HG03558 (cell line): ENCODE data around the gene NADK2.

Experiments
- ATAC-seq: cut with Tn5 transposase; IDR thresholded peaks from one replicate; pipeline ENCODE4 v1.9.1; 2021; ENCODE audit warnings: moderate number of reproducible peaks; ENCODE audit not compliant: unreplicated experiment; ENCODE audit errors: extremely low read depth

Gene NADK2

DNA sequence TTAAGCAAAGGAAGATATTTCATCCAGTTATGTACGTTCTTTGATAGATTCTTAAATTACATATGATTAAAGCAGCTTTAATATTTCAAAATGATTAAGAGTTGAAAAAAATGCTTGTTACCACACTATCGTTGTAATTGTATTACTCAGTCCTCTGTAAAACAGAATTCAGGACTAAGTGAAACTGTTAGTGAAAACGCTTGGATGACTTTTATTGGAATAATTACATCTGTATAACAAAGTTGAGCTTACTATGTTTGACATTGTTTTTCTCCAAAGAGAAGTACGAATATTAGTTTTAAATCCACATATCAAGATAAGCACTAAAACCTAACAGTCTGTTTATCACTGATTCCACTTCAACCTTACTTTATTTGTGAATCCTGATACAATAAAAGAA, 8.7 kb upstream of the NADK2 start:
- no peak for ATAC-seq

DNA sequence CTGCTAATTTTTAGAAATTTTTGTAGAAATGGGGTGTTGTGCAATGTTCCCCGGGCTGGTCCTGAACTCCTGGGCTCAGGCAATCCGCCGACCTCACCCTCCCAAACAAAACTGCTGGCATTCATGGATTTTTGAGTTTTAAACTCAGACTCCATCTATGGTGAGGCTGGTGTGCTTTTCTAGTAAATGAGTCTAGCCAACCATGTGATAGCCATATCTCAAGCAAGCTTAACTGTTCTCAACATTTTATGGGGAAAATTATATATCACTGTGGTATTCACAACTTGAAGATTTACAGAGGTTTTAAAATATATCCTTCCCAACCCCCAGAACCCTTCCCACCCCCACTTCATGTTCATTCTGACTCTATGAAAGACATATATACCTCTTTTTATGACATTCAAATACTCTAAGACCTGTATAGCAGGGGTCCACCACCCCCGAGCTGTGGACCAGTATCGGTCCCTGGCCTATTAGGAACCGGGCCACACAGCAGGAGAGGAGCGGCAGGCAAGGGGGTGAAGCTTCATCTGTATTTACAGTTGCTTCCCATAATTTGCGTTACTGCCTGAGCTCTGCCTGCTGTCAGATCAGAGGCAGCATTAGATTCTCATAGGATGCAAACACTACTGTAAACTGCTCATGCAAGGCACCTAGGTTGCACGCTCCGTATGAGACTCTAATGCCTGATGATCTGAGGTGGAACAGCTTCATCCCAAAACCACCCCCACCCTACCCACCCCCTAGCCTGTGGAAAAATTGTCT, 4.5 kb upstream of the NADK2 start:
- ATAC-seq = no peak

DNA sequence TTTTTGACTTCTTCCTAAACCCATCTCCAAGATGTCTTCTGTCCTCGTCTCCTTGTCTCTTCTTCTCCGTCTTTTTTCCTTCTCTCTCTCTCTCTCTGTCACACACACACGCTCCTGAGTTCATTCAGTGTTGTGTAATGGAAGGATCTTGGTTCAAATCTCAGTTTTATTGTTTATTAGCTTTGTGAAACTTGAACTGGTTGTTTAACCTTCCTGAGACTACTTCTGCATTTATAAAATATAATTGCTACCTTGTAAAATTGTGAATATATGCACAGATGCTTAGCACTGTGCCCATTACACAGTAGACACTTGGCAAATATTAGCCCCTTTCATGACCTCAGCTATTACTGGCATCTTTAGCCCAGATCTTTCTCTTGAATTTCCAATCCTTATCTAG, 2.4 kb upstream of the NADK2 start:
- no peak for ATAC-seq

DNA sequence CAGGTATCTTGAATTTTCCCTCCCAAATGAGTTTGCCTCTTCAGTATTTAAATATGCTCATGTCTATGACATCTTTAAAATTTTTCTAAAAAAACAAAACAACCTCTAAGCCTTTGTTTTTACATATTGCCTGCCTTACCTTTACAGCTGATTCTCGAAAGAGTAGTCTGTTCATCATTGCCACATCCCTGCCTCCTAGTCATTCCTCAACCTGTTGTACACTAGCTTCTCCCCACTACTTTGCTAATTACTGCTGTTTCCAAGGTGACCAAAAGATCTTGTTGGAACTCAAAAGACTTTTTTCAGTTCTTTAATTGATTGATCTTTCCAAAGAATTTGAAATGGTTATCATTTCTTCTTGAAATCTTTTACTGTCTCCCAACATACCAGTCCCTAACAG, 1.9 kb upstream of the NADK2 start:
- no peak for ATAC-seq

DNA sequence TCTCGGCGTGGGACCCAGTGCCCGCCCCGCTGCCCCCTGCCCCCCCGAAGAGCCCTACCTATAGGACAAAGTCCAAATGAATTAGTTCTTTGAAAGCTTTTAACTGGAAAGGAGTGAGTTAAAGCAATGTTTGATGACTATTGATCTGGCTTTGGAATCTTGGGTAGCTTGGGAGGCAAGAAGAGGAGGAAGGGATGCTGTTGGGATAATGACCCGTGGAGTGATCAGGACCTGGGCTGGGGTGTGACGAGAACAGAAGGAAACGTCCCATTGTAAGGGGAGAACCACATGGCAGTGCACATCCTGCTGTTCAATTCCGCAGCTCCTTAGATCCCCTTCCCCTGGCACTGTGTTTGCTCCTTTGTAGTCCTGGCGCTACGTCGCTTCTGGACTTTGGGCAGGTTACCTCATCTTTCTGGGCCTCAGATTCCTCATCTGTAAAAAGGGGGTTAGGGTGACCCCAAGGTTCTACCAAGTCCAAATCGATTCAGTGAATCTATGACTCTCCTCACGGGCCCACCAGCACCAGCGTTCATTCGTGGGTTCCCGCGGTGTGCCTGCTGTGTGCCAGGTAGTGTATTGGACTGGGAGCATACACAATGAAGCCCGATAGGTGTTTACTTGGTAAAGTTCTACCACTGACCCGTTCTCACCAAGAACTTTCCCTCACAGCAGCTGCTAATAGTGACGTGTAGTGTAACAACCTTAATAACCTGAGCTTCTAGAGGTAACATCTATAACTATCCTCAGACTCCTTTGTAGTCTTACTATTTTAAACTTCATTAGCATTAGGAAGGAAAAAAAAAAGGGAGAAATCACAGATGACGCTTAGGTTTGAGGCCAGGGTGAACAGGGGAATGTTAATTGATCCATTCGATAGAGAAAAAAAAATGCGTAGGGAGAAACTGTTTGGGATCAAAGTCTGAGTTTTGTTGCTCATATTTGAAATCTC, 1.1 kb upstream of the NADK2 start:
- no peak for ATAC-seq

DNA sequence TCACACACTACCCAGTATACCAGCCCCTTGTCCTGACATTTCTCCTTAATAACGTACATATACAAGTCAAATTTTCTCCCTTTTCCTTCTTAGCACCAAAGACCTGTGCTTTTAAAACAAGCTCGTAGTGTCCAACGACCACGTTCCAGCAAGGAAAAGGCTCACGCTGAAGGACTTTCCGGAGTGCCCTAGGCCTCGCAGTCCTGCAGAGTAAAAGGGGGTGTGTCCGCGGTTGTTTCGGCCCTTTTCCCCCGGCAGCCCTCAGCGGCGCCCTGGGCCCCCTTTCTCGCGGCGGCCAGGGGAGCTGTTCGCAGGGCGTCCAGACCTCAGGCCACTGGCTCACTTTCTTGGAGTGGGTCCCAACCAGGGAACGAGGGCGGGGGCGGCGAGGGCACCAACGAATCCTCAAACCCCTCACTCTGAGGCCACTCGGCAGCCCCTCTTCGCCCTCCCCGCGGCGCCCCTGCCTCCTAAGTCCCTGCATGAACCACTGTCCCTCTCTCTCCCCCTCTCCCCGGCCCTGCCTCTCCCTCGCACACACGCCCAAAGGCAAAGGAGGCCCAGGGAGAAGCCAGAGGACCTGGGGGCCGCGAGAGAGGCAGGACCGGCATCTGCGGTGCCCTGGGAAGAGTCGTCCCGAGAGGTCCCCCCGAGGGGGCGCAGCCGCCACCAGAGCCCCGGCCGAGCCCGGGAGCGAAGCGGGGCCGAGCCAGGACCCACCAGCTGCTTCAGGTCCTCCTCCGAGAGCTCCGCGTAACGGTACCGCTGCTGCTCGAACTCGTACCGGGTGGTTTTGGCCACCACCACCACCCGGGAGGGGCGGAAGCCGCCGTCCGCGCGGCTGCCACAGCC, 720 bp downstream of the NADK2 start:
- ATAC-seq = no peak

DNA sequence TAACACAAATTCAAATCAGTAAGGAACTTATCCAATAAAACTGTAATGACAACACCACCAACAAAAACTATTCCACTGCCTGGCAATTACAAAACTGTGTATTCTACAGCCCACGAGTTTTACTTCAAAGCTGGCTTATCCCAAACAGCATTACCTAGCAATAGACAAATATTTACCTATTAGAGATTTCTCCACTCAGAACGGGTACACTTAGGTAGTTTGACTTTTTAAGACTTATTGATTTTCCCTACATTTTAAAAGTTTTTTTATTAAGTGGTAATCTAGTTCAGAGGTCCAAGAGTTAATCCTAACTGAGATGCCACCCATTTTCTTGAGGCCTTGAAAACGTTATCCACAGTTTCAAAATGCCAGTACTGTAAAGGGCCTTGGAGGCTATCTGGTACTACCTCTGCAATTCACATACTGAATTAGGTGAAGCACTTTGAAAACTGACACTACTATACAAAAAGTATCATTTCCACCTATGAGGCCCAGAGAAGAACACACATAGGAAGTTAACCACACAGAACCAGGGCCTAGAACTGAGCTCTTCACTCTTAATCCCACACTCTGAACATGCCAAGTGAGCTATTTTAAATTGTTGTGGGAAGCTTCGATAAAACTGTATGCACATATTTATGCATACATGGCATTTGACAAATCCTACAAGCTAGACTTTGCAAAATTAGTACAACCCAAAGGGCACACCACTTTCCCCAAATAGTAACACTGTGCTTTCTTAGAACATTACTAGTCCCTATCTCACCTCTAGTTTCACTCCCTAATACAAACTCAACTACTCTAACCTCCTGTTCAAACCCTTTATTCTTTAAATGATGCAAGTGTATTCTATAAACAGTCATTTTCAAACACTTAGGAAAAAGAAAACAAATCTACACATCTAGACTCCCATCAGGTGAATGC, 2.1 kb downstream of the NADK2 start:
- ATAC-seq = no peak

DNA sequence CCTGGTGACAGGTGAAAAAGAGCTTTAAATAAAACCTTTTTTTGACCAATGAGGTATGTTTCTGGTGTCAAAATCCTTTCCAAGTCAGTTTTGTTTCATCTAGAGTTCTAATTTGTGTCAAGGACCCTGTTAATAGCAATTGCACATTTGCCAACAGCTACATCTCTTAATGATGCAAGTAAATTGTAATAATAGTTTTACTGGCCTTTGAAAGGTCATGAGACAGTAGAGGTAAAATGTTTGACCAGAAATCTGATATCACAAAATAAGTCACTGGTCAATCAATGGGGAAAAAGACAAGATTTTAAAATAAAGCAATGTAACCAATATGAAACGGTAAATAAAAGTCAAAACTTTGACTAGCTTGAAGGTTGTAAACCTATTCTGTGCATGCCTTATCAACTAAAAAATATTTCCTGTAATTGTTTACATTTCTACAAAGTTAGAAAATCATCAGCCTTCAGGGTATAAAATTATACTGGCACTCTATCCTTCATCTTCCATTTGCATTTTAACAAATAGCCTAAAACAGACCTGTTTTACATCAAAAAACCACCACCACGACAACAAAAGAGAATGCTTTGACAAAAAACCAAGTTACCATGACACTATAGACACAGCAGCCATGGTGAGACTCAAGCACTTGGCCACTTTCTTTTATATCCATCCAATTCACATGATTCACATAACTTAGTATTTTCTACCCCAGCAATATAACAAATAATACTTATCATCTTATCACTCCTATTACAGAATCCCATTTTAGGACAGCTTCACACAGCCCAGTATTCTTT, 3.0 kb downstream of the NADK2 start:
- no peak for ATAC-seq

DNA sequence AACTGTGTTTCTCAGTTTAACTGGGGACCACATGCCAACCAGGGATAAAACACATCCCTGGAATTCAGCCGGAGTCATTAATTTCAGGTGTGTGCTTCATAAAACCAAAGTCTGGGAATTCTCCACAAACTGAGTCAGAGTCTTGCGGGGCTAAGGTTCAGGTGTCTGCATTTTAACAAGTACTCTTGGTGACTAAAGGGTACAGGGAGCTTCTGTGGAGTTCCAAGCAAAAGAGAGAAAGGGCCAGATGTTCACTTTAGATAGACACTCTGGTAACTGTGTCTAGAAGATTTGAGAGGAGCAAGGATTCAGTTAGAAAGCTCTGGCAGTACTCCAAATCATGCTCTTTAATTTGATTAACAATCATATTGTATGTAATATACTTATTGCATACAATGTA, 4.0 kb downstream of the NADK2 start:
- ATAC-seq = no peak

DNA sequence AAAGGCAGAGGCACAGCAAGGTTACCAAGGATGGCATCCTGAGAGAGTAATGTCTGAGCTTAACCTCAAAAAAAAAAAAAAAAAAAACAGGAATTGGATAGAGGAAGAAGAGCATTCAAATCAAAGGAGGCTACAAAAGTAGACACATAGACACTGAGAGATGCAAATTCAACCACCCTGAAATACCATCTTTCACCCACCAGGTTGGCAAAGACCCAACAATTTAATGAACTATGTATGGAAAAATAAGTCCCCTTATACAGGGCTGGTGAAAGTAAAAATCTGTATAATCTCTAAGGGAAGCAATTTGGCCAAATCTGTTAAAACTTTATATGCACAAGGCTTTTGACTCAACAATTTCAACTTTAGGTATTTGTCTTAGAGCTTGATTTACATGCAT, 4.9 kb downstream of the NADK2 start:
- no peak for ATAC-seq

DNA sequence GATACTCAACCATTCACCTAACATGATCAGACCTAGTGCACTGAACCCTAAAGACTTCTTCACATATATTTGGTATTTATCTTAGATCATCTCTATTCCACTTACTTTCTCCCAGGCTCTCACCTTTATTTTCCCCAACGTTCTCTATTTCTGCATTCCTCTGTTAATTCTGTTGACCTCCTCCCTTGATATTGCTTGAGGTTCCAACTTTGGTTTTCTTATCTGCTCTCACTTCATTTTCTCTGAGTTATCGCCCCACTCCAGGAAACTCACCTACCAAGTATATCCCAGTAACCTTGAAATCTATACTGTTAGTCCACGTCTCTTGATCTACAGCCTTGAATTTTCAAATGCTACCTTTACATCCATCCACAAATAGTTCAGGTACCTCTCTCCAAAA, 9.2 kb downstream of the NADK2 start:
- no peak for ATAC-seq

DNA sequence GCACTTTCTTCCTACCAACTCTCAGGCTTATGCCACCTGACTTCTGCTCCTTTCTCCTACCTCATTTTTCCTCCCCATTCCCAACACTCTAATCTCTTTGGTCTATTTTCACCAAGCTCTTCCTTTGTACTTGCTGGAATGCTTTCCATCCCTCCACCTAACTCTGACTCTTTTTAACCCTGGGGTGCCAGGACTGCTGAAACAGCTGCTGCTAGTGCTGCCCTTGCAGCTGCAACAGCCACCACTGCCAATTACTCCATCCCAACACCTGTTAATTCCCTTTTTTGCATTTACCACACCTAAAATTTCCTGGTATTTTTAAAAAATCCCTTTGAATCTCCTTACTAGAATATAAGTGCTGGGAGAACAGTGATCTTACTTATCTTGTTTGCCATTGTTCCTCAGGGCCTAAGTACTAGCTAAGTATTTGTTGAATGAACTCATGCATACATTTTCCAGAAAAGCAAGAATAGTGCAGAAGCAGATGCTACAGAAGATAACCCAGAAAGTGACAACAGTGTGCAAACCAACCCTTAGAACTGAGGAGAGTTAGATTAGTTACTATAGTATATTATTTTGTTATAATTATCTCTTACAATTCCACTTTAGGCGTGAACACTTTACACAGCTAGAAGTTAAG, 11.5 kb downstream of the NADK2 start:
- no peak for ATAC-seq

DNA sequence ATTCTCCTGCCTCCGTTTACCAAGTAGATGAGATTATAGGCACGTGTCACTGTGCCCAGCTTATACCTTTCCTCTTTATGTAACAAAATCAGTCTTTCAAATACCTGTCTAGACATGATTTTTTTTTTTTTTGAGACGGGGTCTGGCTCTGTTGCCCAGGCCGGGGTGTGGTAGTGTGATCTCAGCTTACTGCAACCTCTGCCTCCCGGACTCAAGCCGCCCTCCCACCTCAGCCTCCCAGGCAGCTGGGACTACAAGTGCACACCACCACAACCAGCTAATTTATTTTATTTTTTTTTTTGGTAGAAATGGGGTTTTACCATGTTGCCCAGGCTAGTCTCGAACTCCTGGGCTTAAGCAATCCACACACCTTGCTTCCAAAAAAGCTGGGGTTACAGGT, 13.2 kb downstream of the NADK2 start:
- ATAC-seq = no peak

DNA sequence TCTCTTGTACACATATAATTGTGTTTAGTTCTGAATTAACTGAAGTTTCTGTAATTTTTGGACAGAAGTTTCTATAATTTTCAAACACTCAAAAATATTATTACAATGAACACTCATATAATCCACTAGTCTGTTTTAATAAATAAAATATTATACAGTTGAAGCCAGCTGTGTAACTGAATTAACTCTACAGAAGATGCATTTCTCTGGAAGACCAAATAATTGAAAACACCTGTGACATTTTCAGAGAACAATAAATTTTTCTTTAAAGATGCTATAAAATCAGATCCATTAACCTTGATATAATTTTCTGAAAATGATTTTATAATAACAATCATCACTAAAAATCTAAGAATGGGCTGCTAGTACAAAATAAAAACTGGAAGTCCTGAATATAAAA, 14.7 kb downstream of the NADK2 start:
- ATAC-seq = no peak

DNA sequence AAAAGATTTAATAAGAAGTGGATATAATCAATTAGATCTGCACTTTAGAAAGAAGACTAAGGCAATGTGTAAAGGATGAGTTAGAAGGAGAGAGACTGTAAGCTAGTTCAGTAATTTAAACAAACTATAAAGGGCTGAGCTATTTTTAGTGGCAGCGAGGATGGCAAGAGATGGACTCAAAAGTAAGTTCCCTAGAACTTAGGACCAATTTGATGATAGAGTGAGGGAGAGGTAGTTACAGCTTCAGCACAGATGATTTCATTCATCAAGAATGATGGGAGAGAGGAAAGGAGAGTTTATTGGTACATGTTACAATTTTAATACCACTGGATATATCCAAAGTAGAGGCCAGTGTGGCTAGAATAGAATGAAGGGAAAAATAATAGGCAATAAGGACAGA, 19.1 kb downstream of the NADK2 start:
- ATAC-seq = no peak

DNA sequence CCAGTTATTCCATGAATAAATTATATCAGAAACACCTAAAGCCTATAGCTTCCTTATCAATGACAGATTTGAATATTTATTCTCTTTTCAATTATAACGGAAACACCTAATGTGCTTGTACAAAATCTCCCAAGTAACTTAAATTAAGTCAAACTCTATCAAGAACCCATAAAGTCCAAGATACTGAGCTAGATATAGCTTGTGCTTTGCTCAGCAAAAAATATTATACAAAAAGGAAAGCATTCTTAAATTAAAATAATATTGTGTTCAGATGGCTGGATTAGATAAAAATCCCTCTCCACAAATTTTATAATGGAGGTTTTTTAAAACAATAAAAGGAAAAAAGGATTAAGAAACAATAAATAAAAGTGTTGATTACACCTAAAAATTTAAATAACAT, 23.7 kb downstream of the NADK2 start:
- no peak for ATAC-seq

DNA sequence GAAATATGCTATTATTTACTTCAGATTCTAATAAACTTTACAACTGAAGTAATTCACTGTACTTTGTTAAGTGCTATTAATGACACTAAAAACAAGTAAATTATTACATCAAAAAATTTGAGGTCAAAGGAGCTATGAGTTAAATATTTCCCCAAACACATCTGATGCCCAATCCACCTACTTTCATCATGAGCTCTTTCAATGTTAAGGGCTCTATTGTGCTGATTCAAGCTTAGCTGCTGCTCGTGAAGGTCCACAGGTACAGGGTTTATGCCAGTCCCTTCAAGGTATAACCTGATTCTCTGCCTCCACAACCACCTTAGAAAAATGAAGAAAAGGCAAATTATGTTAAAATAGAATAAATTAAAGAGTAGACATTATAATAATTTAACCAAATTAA, 24.2 kb downstream of the NADK2 start:
- ATAC-seq = no peak

DNA sequence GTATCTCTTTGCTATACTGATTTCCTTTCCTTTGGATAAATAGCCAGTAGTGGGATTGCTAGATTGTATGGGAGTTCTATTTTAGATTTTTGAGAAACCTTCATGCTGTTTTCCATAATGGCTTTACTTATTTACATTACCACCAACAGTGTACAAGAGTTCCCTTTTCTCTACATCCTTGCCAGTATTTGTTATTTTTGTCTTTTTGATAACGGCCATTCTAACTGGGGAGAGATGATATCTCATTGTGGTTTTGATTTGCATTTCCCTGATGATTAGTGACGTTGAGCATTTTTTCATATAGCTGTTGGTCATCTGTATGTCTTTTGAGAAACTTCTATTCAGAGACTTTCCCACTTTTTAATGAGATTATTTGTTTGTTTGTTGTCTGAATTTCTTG, 25.8 kb downstream of the NADK2 start:
- ATAC-seq = no peak
